GM03348 (cell line): ENCODE data around the gene ADIRF.
"Not testable (repeated sequence)": the region's sequence is repeated elsewhere in the genome, so short reads cannot be mapped to it uniquely, and the experiment has no call there.

Source experiments
- DNase-seq: peaks from one replicate; pipeline ENCODE4 v3.0.0; 2012; ENCODE audit warnings: low spot score

Gene ADIRF

GRCh38 chr10:86979296-86979818 lies 11.1 kb downstream of the ADIRF start:
- no peak for DNase-seq

- no peak for DNase-seq
Observed at GRCh38 chr10:86979977-86980448, 11.7 kb downstream of the ADIRF start.

- not testable (repeated sequence) for DNase-seq
Observed at GRCh38 chr10:86981020-86981419, 12.7 kb downstream of the ADIRF start.

GRCh38 chr10:86981716-86982115 lies 13.4 kb downstream of the ADIRF start:
- DNase-seq = no peak

GRCh38 chr10:86984498-86984897 lies 16.2 kb downstream of the ADIRF start:
- not testable (repeated sequence) for DNase-seq

GRCh38 chr10:86988520-86988919 lies 20.2 kb downstream of the ADIRF start:
- no peak for DNase-seq

GRCh38 chr10:86991362-86991761 lies 23.1 kb downstream of the ADIRF start:
- DNase-seq = not testable (repeated sequence)

GRCh38 chr10:86992456-86992855 lies 24.2 kb downstream of the ADIRF start:
- no peak for DNase-seq

- DNase-seq = no peak
Observed at GRCh38 chr10:86992929-86993328, 24.6 kb downstream of the ADIRF start.

- DNase-seq = not testable (repeated sequence)
Observed at GRCh38 chr10:86999802-87000403, 31.6 kb downstream of the ADIRF start.

- no peak for DNase-seq
Observed at GRCh38 chr10:87000491-87000890, 32.2 kb downstream of the ADIRF start.

- DNase-seq = not testable (repeated sequence)
Observed at GRCh38 chr10:87007124-87007523, 38.8 kb downstream of the ADIRF start.

GRCh38 chr10:87007674-87008073 lies 39.4 kb downstream of the ADIRF start:
- not testable (repeated sequence) for DNase-seq

GRCh38 chr10:87008303-87008702 lies 40.0 kb downstream of the ADIRF start:
- DNase-seq = not testable (repeated sequence)

GRCh38 chr10:87009134-87009696 lies 40.9 kb downstream of the ADIRF start:
- DNase-seq = not testable (repeated sequence)

- not testable (repeated sequence) for DNase-seq
Observed at GRCh38 chr10:87013528-87013927, 45.2 kb downstream of the ADIRF start.

GRCh38 chr10:87014986-87015716 lies 46.9 kb downstream of the ADIRF start:
- peak; percentile 20 for DNase-seq

- not testable (repeated sequence) for DNase-seq
Observed at GRCh38 chr10:87018127-87018526, 49.8 kb downstream of the ADIRF start.

- DNase-seq = not testable (repeated sequence)
Observed at GRCh38 chr10:87019066-87019465, 50.8 kb downstream of the ADIRF start.

GRCh38 chr10:87019504-87019903 lies 51.2 kb downstream of the ADIRF start:
- not testable (repeated sequence) for DNase-seq

GRCh38 chr10:87020056-87020455 lies 51.8 kb downstream of the ADIRF start, which contains the start of gene FAM25A:
FAM25A (plus strand) TSS chr10:87020294; CDS start chr10:87020325, 31 bp downstream.
- DNase-seq = not testable (repeated sequence)
